Measurements from ENCODE around the gene C5. TPM values are rescaled to one million over a fixed set of nuclear protein-coding genes. Genes with fewer than 3 reads are reported as not detected.
A peak's percentile ranks its signal among the peaks of the same experiment; 100 is the strongest.

C5 gene
- total RNA-seq, 4 donors from 2014 or later, result 3.2 to 13.2 (median 6.8) TPM

- Histone ChIP-seq H3K4me1 (no peaks in the 10 kb centered on the region), H3K4me3 (no peak overlapping the region), H3K9me3 (no peaks in the 10 kb centered on the region), H3K36me3 (no peaks in the 10 kb centered on the region), H3K27ac (no peak overlapping the region), H3K27me3 (no peaks in the 10 kb centered on the region)
- no peak for DNase-seq (ENCODE audit: low spot score in 2 of 2)
- TF ChIP-seq CTCF (IDR thresholded peaks at IDR 0.05) (no peak), POLR2A (IDR thresholded peaks at IDR 0.05) (no peak), POLR2AphosphoS5 (IDR thresholded peaks at IDR 0.05) (no peak), EP300 (IDR thresholded peaks at IDR 0.05) (no peak)
Observed at GRCh38 chr9:121026768-121027167, 23.3 kb downstream of the C5 start.

- no peaks in the 10 kb centered on the region for H3K4me1 ChIP-seq
- H3K27ac ChIP-seq, result no peak overlapping the region
- TF ChIP-seq POLR2AphosphoS5 (IDR thresholded peaks at IDR 0.05) (no peak), POLR2A (IDR thresholded peaks at IDR 0.05) (no peak), EP300 (IDR thresholded peaks at IDR 0.05) (no peak), CTCF (IDR thresholded peaks at IDR 0.05) (no peak)
- no peaks in the 10 kb centered on the region for H3K9me3 ChIP-seq
- no peak overlapping the region for H3K4me3 ChIP-seq
- 89% methylated on average over 3 of the region's 3 CpGs for WGBS
- no peaks in the 10 kb centered on the region for H3K27me3 ChIP-seq
- H3K36me3 ChIP-seq, result no peaks in the 10 kb centered on the region
- no peak for DNase-seq (ENCODE audit: low spot score in 2 of 2)
Observed at GRCh38 chr9:121026260-121026691, 23.8 kb downstream of the C5 start.

- DNase-seq (ENCODE audit: low spot score in 2 of 2), result no peak
- TF ChIP-seq CTCF (IDR thresholded peaks at IDR 0.05), result no peak
- no peak for TF ChIP-seq EP300 (IDR thresholded peaks at IDR 0.05)
- no peak for TF ChIP-seq POLR2AphosphoS5 (IDR thresholded peaks at IDR 0.05)
- no peak for TF ChIP-seq POLR2A (IDR thresholded peaks at IDR 0.05)
- WGBS, result no CpG with 5 or more reads among the region's 2 CpGs
- Histone ChIP-seq H3K4me3 (no peak overlapping the region), H3K4me1 (no peaks in the 10 kb centered on the region), H3K27ac (no peak overlapping the region), H3K9me3 (no peaks in the 10 kb centered on the region), H3K27me3 (no peaks in the 10 kb centered on the region), H3K36me3 (no peaks in the 10 kb centered on the region)
Observed at GRCh38 chr9:121024237-121024636, 25.8 kb downstream of the C5 start.

GRCh38 chr9:121023064-121023463 is 27.0 kb downstream of the C5 start:
- no peaks in the 10 kb centered on the region for H3K27me3 ChIP-seq
- no peaks in the 10 kb centered on the region for H3K9me3 ChIP-seq
- 67% methylated on average over 1 of the region's 1 CpG for WGBS
- DNase-seq (ENCODE audit: low spot score in 2 of 2), result no peak
- TF ChIP-seq POLR2AphosphoS5 (IDR thresholded peaks at IDR 0.05) (no peak), EP300 (IDR thresholded peaks at IDR 0.05) (no peak), CTCF (IDR thresholded peaks at IDR 0.05) (no peak), POLR2A (IDR thresholded peaks at IDR 0.05) (no peak)
- no peaks in the 10 kb centered on the region for H3K4me1 ChIP-seq
- no peak overlapping the region for H3K4me3 ChIP-seq
- no peaks in the 10 kb centered on the region for H3K36me3 ChIP-seq
- no peak overlapping the region for H3K27ac ChIP-seq

- 73% methylated on average over 4 of the region's 4 CpGs for WGBS
- Histone ChIP-seq H3K4me3 (no peak overlapping the region), H3K27ac (no peak overlapping the region), H3K36me3 (no peaks in the 10 kb centered on the region), H3K4me1 (no peaks in the 10 kb centered on the region), H3K9me3 (no peaks in the 10 kb centered on the region), H3K27me3 (no peaks in the 10 kb centered on the region)
- no peak for DNase-seq (ENCODE audit: low spot score in 2 of 2)
- TF ChIP-seq POLR2A (IDR thresholded peaks at IDR 0.05) (no peak), POLR2AphosphoS5 (IDR thresholded peaks at IDR 0.05) (peak in 2 of 3 donors; percentile 21 to 24)
Observed at GRCh38 chr9:121021301-121021700, 28.8 kb downstream of the C5 start.

GRCh38 chr9:121019273-121019672 is 30.8 kb downstream of the C5 start:
- H3K9me3 ChIP-seq, result no peaks in the 10 kb centered on the region
- no peak for DNase-seq (ENCODE audit: low spot score in 2 of 2)
- no peaks in the 10 kb centered on the region for H3K36me3 ChIP-seq
- no peak overlapping the region for H3K27ac ChIP-seq
- H3K27me3 ChIP-seq, result no peaks in the 10 kb centered on the region
- no peak for TF ChIP-seq CTCF (IDR thresholded peaks at IDR 0.05)
- TF ChIP-seq EP300 (IDR thresholded peaks at IDR 0.05), result no peak
- no peak for TF ChIP-seq POLR2AphosphoS5 (IDR thresholded peaks at IDR 0.05)
- no peak for TF ChIP-seq POLR2A (IDR thresholded peaks at IDR 0.05)
- H3K4me1 ChIP-seq, result no peaks in the 10 kb centered on the region
- no peak overlapping the region for H3K4me3 ChIP-seq
- WGBS, result 72% methylated on average over 5 of the region's 5 CpGs
